Activated CD8-positive, alpha-beta memory T cell treated with anti-CD3 and anti-CD28 coated beads, Interleukin-2, amount 50 U/mL, for 48 hours (primary cell): Measurements from ENCODE around the gene FKBP1B.
"Not testable (repeated sequence)": the region's sequence is repeated elsewhere in the genome, so short reads cannot be mapped to it uniquely, and the experiment has no call there.

Experiments used
- DNase-seq: peaks from one replicate; pipeline ENCODE4 v3.0.0-alpha.2; 2020

FKBP1B gene

GRCh38 chr2:24104906-24105305, 55.4 kb downstream of the FKBP1B start:
- no peak for DNase-seq

GRCh38 chr2:24105816-24106215, 56.3 kb downstream of the FKBP1B start:
- no peak for DNase-seq

DNA sequence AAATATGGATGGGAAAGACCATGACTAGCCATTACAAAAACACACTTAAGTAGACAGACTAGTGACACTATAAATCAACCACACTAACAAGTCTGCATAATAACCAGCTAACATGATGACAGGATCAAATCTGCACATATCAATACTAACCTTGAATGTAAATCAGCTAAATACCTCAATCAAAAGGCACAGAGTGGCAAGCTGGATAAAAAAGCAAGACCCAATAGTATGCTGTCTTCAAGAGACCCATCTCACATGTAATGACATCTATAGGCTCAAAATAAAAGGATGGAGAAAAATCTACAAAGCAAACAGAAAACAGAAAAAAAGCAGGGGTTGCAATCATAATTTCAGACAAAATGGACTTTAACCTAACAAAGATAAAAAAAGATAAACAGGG, 57.2 kb downstream of the FKBP1B start:
- DNase-seq = no peak

DNA sequence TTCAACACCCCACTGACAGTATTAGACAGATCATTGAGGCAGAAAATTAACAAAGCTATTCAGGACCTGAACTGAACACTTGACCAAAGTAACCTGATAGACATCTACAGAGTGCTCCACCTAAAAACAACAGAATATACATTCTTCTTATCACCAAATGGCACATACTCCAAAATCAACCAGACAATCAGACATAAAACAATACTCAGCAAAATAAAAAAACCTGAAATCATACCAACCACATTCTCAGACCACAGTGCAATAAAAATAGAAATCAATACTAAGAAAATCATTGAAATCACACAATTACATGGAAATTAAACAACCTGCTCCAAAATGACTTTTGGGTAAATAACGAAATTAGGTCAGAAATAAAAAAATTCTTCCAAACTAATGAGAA, 57.8 kb downstream of the FKBP1B start:
- no peak for DNase-seq

DNA sequence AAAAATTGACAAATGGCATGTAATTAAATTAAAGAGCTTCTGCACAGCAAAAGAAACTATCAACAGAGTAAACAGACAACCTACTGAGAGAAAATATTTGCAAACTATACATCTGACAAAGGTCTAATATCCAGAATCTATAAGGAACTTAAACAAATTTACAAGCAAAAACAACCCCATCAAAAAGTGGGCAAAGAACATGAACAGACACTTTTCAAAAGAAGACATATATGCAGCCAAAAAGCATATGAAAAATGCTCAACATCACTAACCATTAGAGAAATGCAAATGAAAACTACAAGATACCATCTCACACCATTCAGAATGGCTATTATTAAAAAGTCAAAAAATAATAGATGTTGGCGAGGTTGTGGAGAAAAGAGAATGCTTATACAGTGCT, 59.9 kb downstream of the FKBP1B start:
- DNase-seq = not testable (repeated sequence)

GRCh38 chr2:24110660-24111303, 61.2 kb downstream of the FKBP1B start:
- no peak for DNase-seq

GRCh38 chr2:24111407-24111901, 61.9 kb downstream of the FKBP1B start:
- DNase-seq = no peak
